ENCODE measurements around the gene NFIA. TPM values are rescaled to one million over a fixed set of nuclear protein-coding genes. Genes with fewer than 3 reads are reported as not detected.
A peak's percentile ranks its signal among the peaks of the same experiment; 100 is the strongest.

NFIA gene
- total and polyA plus RNA-seq, 2 of the 13 experiments (the other 11 are each of a cell fraction or from before 2014, with no cell fraction given): 14.7 to 28.5 TPM

DNA sequence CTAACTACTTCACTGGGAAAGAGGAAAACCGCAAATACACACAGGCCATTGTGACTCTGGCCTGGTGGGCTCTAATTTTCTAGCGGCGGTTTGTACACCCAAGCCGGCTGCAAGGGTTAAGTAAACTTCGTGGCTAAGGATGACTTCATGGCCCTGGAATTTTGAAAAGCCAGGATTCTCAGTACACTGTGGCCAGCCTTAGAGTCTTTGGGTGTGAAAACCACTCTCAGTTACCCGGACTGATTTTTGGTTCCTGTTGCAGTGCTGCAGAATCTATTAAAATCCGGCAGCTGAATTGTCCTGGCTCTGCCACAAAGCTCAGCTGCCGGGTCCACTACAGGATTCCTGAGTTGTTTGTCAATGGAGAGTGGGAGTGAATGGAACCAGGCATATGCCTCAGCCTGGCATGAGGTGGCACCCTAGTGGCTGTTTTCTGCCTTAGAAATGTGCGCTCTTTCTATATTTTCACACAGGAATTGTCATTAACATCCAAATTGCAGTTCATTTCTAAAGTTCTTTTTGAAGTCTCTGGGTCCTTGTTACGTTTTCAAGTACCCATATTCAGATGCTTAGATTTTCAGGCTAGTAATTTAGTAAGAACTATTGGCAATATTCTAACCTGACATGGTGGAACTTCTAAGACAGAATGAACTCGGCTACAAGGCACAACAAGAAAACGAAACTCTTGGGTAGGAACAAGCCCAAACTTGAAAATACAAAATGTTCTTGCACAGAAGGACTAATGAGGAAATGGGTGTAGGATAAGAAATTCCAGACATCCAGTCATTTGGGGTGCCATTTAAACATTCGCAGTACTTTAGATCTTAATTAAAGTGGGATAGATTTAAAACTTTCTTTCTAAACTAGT lies 255.9 kb downstream of the NFIA start (continued):
- TF ChIP-seq, protein P1, sequence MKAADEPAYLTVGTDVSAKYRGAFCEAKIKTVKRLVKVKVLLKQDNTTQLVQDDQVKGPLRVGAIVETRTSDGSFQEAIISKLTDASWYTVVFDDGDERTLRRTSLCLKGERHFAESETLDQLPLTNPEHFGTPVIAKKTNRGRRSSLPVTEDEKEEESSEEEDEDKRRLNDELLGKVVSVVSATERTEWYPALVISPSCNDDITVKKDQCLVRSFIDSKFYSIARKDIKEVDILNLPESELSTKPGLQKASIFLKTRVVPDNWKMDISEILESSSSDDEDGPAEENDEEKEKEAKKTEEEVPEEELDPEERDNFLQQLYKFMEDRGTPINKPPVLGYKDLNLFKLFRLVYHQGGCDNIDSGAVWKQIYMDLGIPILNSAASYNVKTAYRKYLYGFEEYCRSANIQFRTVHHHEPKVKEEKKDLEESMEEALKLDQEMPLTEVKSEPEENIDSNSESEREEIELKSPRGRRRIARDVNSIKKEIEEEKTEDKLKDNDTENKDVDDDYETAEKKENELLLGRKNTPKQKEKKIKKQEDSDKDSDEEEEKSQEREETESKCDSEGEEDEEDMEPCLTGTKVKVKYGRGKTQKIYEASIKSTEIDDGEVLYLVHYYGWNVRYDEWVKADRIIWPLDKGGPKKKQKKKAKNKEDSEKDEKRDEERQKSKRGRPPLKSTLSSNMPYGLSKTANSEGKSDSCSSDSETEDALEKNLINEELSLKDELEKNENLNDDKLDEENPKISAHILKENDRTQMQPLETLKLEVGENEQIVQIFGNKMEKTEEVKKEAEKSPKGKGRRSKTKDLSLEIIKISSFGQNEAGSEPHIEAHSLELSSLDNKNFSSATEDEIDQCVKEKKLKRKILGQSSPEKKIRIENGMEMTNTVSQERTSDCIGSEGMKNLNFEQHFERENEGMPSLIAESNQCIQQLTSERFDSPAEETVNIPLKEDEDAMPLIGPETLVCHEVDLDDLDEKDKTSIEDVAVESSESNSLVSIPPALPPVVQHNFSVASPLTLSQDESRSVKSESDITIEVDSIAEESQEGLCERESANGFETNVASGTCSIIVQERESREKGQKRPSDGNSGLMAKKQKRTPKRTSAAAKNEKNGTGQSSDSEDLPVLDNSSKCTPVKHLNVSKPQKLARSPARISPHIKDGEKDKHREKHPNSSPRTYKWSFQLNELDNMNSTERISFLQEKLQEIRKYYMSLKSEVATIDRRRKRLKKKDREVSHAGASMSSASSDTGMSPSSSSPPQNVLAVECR (CRISPR knock-in tag; IDR thresholded peaks at IDR 0.05; ENCODE audit: borderline replicate concordance): peak; percentile 51; the same call in 1 of the 2 replicates
- TF ChIP-seq ZNF644 (CRISPR knock-in tag; IDR thresholded peaks at IDR 0.05; ENCODE audit: low read depth): no peak
- TF ChIP-seq DNMT1 (CRISPR knock-in tag; IDR thresholded peaks at IDR 0.05): no peak
- no peak for TF ChIP-seq THAP11 (CRISPR knock-in tag; IDR thresholded peaks at IDR 0.05)
- TF ChIP-seq ZMYM3 (CRISPR knock-in tag; IDR thresholded peaks at IDR 0.05): peak; percentile 22; the same call in 1 of the 2 replicates
- no peak for TF ChIP-seq MEIS1 (CRISPR knock-in tag; IDR thresholded peaks at IDR 0.05; ENCODE audit: borderline replicate concordance)
- TF ChIP-seq, protein P2, sequence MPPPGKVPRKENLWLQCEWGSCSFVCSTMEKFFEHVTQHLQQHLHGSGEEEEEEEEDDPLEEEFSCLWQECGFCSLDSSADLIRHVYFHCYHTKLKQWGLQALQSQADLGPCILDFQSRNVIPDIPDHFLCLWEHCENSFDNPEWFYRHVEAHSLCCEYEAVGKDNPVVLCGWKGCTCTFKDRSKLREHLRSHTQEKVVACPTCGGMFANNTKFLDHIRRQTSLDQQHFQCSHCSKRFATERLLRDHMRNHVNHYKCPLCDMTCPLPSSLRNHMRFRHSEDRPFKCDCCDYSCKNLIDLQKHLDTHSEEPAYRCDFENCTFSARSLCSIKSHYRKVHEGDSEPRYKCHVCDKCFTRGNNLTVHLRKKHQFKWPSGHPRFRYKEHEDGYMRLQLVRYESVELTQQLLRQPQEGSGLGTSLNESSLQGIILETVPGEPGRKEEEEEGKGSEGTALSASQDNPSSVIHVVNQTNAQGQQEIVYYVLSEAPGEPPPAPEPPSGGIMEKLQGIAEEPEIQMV (CRISPR knock-in tag; IDR thresholded peaks at IDR 0.05; ENCODE audit: low read depth): no peak
- TF ChIP-seq, protein P3, sequence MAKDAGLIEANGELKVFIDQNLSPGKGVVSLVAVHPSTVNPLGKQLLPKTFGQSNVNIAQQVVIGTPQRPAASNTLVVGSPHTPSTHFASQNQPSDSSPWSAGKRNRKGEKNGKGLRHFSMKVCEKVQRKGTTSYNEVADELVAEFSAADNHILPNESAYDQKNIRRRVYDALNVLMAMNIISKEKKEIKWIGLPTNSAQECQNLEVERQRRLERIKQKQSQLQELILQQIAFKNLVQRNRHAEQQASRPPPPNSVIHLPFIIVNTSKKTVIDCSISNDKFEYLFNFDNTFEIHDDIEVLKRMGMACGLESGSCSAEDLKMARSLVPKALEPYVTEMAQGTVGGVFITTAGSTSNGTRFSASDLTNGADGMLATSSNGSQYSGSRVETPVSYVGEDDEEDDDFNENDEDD (CRISPR knock-in tag; IDR thresholded peaks at IDR 0.05; ENCODE audit: borderline replicate concordance): no peak; the same call in 1 of the 2 replicates
- TF ChIP-seq, protein P4, sequence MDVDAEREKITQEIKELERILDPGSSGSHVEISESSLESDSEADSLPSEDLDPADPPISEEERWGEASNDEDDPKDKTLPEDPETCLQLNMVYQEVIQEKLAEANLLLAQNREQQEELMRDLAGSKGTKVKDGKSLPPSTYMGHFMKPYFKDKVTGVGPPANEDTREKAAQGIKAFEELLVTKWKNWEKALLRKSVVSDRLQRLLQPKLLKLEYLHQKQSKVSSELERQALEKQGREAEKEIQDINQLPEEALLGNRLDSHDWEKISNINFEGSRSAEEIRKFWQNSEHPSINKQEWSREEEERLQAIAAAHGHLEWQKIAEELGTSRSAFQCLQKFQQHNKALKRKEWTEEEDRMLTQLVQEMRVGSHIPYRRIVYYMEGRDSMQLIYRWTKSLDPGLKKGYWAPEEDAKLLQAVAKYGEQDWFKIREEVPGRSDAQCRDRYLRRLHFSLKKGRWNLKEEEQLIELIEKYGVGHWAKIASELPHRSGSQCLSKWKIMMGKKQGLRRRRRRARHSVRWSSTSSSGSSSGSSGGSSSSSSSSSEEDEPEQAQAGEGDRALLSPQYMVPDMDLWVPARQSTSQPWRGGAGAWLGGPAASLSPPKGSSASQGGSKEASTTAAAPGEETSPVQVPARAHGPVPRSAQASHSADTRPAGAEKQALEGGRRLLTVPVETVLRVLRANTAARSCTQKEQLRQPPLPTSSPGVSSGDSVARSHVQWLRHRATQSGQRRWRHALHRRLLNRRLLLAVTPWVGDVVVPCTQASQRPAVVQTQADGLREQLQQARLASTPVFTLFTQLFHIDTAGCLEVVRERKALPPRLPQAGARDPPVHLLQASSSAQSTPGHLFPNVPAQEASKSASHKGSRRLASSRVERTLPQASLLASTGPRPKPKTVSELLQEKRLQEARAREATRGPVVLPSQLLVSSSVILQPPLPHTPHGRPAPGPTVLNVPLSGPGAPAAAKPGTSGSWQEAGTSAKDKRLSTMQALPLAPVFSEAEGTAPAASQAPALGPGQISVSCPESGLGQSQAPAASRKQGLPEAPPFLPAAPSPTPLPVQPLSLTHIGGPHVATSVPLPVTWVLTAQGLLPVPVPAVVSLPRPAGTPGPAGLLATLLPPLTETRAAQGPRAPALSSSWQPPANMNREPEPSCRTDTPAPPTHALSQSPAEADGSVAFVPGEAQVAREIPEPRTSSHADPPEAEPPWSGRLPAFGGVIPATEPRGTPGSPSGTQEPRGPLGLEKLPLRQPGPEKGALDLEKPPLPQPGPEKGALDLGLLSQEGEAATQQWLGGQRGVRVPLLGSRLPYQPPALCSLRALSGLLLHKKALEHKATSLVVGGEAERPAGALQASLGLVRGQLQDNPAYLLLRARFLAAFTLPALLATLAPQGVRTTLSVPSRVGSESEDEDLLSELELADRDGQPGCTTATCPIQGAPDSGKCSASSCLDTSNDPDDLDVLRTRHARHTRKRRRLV (CRISPR knock-in tag; IDR thresholded peaks at IDR 0.05): no peak
- TF ChIP-seq, protein P5, sequence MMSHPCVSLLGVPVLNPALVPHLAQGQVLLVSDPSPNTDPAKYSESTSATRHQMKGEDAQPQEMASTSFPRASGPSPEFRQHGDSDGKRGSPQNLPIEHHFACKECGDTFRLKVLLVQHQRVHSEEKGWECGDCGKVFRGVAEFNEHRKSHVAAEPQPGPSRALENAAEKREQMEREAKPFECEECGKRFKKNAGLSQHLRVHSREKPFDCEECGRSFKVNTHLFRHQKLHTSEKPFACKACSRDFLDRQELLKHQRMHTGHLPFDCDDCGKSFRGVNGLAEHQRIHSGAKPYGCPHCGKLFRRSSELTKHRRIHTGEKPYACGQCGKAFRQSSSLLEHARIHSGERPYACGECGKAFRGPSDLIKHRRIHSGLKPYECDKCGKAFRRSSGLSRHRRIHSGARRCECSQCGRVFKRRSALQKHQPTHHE (CRISPR knock-in tag; IDR thresholded peaks at IDR 0.05; ENCODE audit: borderline replicate concordance): no peak
- no peak for TF ChIP-seq NAIF1 (CRISPR knock-in tag; IDR thresholded peaks at IDR 0.05; ENCODE audit: borderline replicate concordance)
- TF ChIP-seq ZNF850 (CRISPR knock-in tag; conservative IDR thresholded peaks at IDR 0.05): no peak
- TF ChIP-seq ZNF317 (CRISPR knock-in tag; IDR thresholded peaks at IDR 0.05): no peak
- no peak for TF ChIP-seq TRIM24 (CRISPR knock-in tag; IDR thresholded peaks at IDR 0.05)
